PC-3 (cell line): Measurements from ENCODE around the gene METTL9. TPM values are rescaled to one million over a fixed set of nuclear protein-coding genes. Genes with fewer than 3 reads are reported as not detected.
"Not testable (repeated sequence)": the region's sequence is repeated elsewhere in the genome, so short reads cannot be mapped to it uniquely, and the experiment has no call there.

Experiments
- ATAC-seq: fragments of 200-7000 bp; cut with Tn5 transposase; 2 replicates; pipeline ENCODE4 v1.9.1; 2020; ENCODE audit warnings: mild to moderate bottlenecking, moderate library complexity
- BruUV-seq: library from RNA; stranded (reverse); fragments of 400-500 nt; replicated peaks from 2 replicates; lab custom pipeline; 2021; lab: Mats Ljungman, UMichigan
- CTCF ChIA-PET: fragments of 300-600 bp; sonication (Branson Sonifier 250); formaldehyde crosslinking; loops from one replicate; lab custom pipeline; 2022; ENCODE audit warnings: antibody characterized with exemption; lab: Charles Lee
- POLR2A ChIA-PET: fragments of 300-600 bp; sonication (Branson Sonifier 250); formaldehyde crosslinking; loops from one replicate; lab custom pipeline; 2022; ENCODE audit warnings: antibody characterized with exemption; ENCODE audit not compliant: unreplicated experiment; lab: Charles Lee
- DNase-seq: peaks from one replicate; pipeline ENCODE4 v3.0.0-alpha.2; 2015
- H2AFZ ChIP-seq: fragments of 300-600 bp; sonication (generic); 2 replicates; pipeline ENCODE4 v1.6.0; 2016; ENCODE audit warnings: antibody characterized with exemption, low read length
- H3F3A ChIP-seq: fragments of 300-600 bp; sonication (generic); one replicate; pipeline ENCODE4 v1.6.0; 2017; ENCODE audit warnings: antibody characterized with exemption, low read length, control low read depth, mild to moderate bottlenecking; ENCODE audit not compliant: unreplicated experiment
- H3K27ac ChIP-seq: fragments of 300-600 bp; sonication (generic); 2 replicates; pipeline ENCODE4 v1.5.1; 2016; ENCODE audit warnings: mild to moderate bottlenecking, low read length
- H3K27me3 ChIP-seq: fragments of 300-600 bp; sonication (generic); 2 replicates; pipeline ENCODE4 v1.6.1; 2016; ENCODE audit warnings: low read length, mixed read lengths
- H3K36me3 ChIP-seq: fragments of 300-600 bp; sonication (generic); 2 replicates; pipeline ENCODE4 v1.6.1; 2016; ENCODE audit warnings: low read depth, mixed run types, low read length, mixed read lengths
- H3K4me1 ChIP-seq: fragments of 300-600 bp; sonication (generic); 2 replicates; pipeline ENCODE4 v1.5.1; 2016; ENCODE audit warnings: low read length; ENCODE audit not compliant: insufficient read depth
- H3K4me2 ChIP-seq: fragments of 300-600 bp; sonication (generic); 2 replicates; pipeline ENCODE4 v1.6.0; 2016; ENCODE audit warnings: low read length
- H3K4me3 ChIP-seq: fragments of 300-600 bp; sonication (generic); 2 replicates; pipeline ENCODE4 v1.5.1; 2016; ENCODE audit warnings: mild to moderate bottlenecking, low read length, mixed read lengths
- H3K79me2 ChIP-seq: fragments of 300-600 bp; sonication (generic); 2 replicates; pipeline ENCODE4 v1.6.1; 2017; ENCODE audit warnings: low read length, mixed read lengths
- H3K9ac ChIP-seq: fragments of 300-600 bp; sonication (generic); 2 replicates; pipeline ENCODE4 v1.6.0; 2016; ENCODE audit warnings: mild to moderate bottlenecking, low read length
- H3K9me2 ChIP-seq: fragments of 300-600 bp; sonication (generic); replicated peaks from 2 replicates; pipeline ENCODE4 v1.6.1; 2016; ENCODE audit warnings: mixed run types, low read length, mixed read lengths
- H3K9me3 ChIP-seq: fragments of 300-600 bp; sonication (generic); 2 replicates; pipeline ENCODE4 v1.6.1; 2016; ENCODE audit warnings: low read length, mixed read lengths
- H4K20me1 ChIP-seq: fragments of 300-600 bp; sonication (generic); 2 replicates; pipeline ENCODE4 v1.6.1; 2016; ENCODE audit warnings: low read length, mixed read lengths
- CTCF ChIP-seq: fragments of 300-600 bp; sonication (generic); conservative IDR thresholded peaks from 2 replicates; pipeline ENCODE4 v1.5.1; 2017; ENCODE audit warnings: antibody characterized with exemption, low read depth, mild to moderate bottlenecking, low read length
- EZH2 ChIP-seq: fragments of 300-600 bp; sonication (generic); IDR thresholded peaks from one replicate; pipeline ENCODE4 v1.6.1; 2017; ENCODE audit warnings: antibody characterized with exemption, mild to moderate bottlenecking, low read length; ENCODE audit not compliant: unreplicated experiment
- EZH2phosphoT487 ChIP-seq: fragments of 300-600 bp; sonication (generic); IDR thresholded peaks from 2 replicates; pipeline ENCODE4 v1.6.1; 2018; ENCODE audit warnings: mild to moderate bottlenecking, antibody characterized with exemption, low read length, borderline replicate concordance
- intact Hi-C: fragments of 100-400 bp; cut with micrococcal nuclease; formaldehyde crosslinking; loops from 2 replicates; pipeline ENCODE4 v1.9.0; 2023
- total RNA-seq: library from RNA; depleted of rRNA; stranded (reverse); fragments of >200 nt; gene quantifications from 2 replicates; pipeline ENCODE4 v1.2.3, GENCODE V29; 2014

Gene METTL9
- total RNA-seq, 1 experiment from 2014 or later = 133 TPM

DNA sequence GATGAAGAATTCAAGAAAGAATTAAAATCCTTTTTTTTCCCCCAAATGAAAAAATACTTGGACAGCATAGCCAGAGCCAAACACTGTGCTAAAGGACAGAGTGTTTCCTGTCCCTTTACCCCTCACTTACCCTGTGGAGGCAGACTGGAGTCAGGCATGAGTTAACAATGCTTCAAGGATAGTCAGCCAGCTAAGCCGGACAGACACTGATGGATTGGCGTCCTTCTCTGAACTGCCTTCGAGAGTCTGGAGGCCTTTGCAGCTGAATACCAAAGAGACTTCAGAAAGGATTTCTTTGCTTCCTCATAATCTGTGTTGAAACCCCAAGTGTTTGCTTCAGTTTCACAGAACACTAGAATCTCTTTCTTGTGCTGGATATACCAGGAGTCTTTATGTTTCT, 4.6 kb downstream of the METTL9 start:
- no peaks in the 10 kb centered on the region for H3K27me3 ChIP-seq
- CTCF ChIA-PET = no interaction called here
- H2AFZ ChIP-seq = no peak overlapping the region
- peaks cover 13% of the 10 kb centered on the region for H3K4me1 ChIP-seq
- no TSS peak for BruUV-seq
- H3K9me2 ChIP-seq = no peaks in the 10 kb centered on the region
- TF ChIP-seq EZH2 (no peak), EZH2phosphoT487 (no peak), CTCF (no peak)
- ATAC-seq (no peak), DNase-seq (no peak)
- H3F3A ChIP-seq = no peaks in the 10 kb centered on the region
- H3K79me2 ChIP-seq = peaks cover 91% of the 10 kb centered on the region
- intact Hi-C loops = no loop called here
- no peak overlapping the region for H3K4me3 ChIP-seq
- no peaks in the 10 kb centered on the region for H3K9me3 ChIP-seq
- POLR2A ChIA-PET = interaction anchor here (0.7 kb wide), 1 partner anchor 14 kb away, joined by 6 read pairs; no protein-coding TSS in a partner anchor
- no peaks in the 10 kb centered on the region for H3K36me3 ChIP-seq
- no peak overlapping the region for H3K4me2 ChIP-seq
- peaks cover 17% of the 10 kb centered on the region for H4K20me1 ChIP-seq
- H3K9ac ChIP-seq = no peak overlapping the region
- H3K27ac ChIP-seq = no peak overlapping the region

DNA sequence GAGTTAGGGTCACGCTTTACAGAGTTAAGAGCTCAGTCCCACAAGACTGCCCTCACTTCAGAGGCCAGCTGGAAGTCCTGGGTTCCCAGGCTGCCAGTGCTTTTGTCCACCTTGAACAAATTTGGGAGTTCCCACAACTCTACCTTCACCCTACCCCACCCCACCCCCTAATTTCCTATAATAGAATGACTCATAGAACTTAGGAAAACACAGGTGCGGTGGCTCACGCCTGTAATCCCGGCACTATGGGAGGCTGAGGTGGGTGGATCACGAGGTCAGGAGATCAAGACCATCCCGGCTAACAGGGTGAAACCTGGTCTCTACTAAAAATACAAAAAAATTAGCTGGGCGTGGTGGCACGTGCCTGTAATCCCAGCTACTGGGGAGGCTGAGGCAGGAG, 6.5 kb downstream of the METTL9 start:
- H3K9me2 ChIP-seq, H3K4me3 ChIP-seq, H3K27me3 ChIP-seq, H3K36me3 ChIP-seq, POLR2A ChIA-PET, CTCF ChIA-PET, BruUV-seq, H3F3A ChIP-seq, H3K9me3 ChIP-seq, intact Hi-C loops, H2AFZ ChIP-seq, H3K9ac ChIP-seq: not testable (repeated sequence)
- ATAC-seq (peak; percentile 53), DNase-seq (peak; percentile 58)
- Histone ChIP-seq H4K20me1 (peaks cover 13% of the 10 kb centered on the region), H3K27ac (peak overlapping the region; percentile 46), H3K4me2 (peak overlapping the region; percentile 9; the same call in 1 of the 2 replicates), H3K4me1 (peaks cover 18% of the 10 kb centered on the region), H3K79me2 (peaks cover 100% of the 10 kb centered on the region)

DNA sequence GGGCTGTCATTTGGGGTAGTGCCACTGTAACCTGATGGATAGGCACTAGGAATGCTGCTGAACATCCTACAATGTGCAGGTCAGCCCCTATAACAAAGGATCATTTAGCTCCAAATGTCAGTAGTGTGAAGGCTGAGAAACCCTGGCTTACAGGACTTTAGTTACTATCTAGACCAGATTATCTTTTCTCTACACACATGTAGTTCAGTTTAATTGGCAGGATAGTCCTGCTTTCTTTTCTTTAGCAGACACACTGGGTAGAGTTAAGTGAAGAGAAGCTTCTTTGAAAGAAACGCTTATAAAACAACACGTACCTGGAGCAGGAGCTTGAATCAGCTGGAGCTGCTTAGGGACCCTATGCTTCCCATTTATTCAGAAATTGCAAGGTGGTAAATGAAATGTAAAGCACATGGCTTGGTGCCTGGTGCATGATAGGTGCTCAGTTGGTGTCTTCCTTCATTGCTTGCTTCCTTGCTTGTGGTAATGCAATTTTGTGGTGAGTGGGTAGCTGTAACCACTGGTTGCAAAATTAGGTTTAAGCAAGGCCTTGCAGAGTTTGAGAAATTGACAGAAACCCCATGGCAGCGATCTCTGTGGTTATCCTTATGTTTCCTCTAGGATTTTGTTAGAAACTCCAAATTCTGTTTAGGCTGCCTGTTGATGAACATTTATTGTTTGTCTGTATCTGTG, 9.4 kb downstream of the METTL9 start:
- no peaks in the 10 kb centered on the region for H3F3A ChIP-seq
- 0 out of 2 replicates have a peak, but pooled peaks cover 11% of the 10 kb centered on the region for H4K20me1 ChIP-seq
- CTCF ChIA-PET = no interaction called here

More for the DNA sequence above, 9.4 kb downstream of the METTL9 start:
- no peak overlapping the region for H3K9ac ChIP-seq
- ATAC-seq (no peak), DNase-seq (no peak)
- intact Hi-C loops = no loop called here
- H3K9me2 ChIP-seq = no peaks in the 10 kb centered on the region
- H3K4me3 ChIP-seq = no peak overlapping the region
- 0 out of 2 replicates have a peak, but pooled peaks cover 4% of the 10 kb centered on the region for H3K36me3 ChIP-seq
- no peak overlapping the region for H3K27ac ChIP-seq
- H3K27me3 ChIP-seq = no peaks in the 10 kb centered on the region
- peaks cover 100% of the 10 kb centered on the region for H3K79me2 ChIP-seq
- no peak for TF ChIP-seq EZH2phosphoT487
- no peak for TF ChIP-seq EZH2
- no peak for TF ChIP-seq CTCF
- no peak overlapping the region for H2AFZ ChIP-seq
- H3K4me1 ChIP-seq = peaks cover 34% of the 10 kb centered on the region
- no peaks in the 10 kb centered on the region for H3K9me3 ChIP-seq
- POLR2A ChIA-PET = no interaction called here
- BruUV-seq = no TSS peak
- no peak overlapping the region for H3K4me2 ChIP-seq
